Measurements from ENCODE around the gene ALPL. TPM values are rescaled to one million over a fixed set of nuclear protein-coding genes. Genes with fewer than 3 reads are reported as not detected.

ALPL gene
- polyA plus RNA-seq, 1 donor (not counting 4 experiments of a cell fraction or from before 2014, with no cell fraction given): not detected

- Histone ChIP-seq H3K4me1 (ENCODE audit: control insufficient read depth, extremely low read depth, insufficient read depth, low read length) (no peaks in the 10 kb centered on the region), H3K4me3 (ENCODE audit: control insufficient read depth in 2 of 3, extremely low read depth in 1 of 3, insufficient read depth in 2 of 3, low read depth in 1 of 3, low read length in 3 of 3) (no peak overlapping the region), H3K4me2 (ENCODE audit: control insufficient read depth, extremely low read depth, insufficient read depth, low read depth, low read length) (no peak overlapping the region), H3K79me2 (ENCODE audit: control insufficient read depth, insufficient read depth, low read length) (no peaks in the 10 kb centered on the region), H3K36me3 (ENCODE audit: control insufficient read depth in 2 of 2, extremely low read depth in 1 of 2, insufficient read depth in 2 of 2, low read length in 2 of 2) (no peaks in the 10 kb centered on the region), H2AFZ (ENCODE audit: control insufficient read depth, low read length) (no peak overlapping the region), H3K27ac (ENCODE audit: control insufficient read depth, insufficient read depth, low read length) (no peak overlapping the region), H3K27me3 (ENCODE audit: control insufficient read depth, extremely low read depth, insufficient read depth, low read length) (no peaks in the 10 kb centered on the region), H4K20me1 (ENCODE audit: control insufficient read depth, extremely low read depth, insufficient read depth, low read length) (peaks cover 2% of the 10 kb centered on the region), H3K9ac (ENCODE audit: control insufficient read depth, extremely low read depth, insufficient read depth, low read length) (no peak overlapping the region), H3K9me3 (ENCODE audit: control insufficient read depth, low read depth, low read length) (no peaks in the 10 kb centered on the region), H3K9me1 (ENCODE audit: control insufficient read depth, extremely low read depth, insufficient read depth, low read length) (no peaks in the 10 kb centered on the region)
- DNase-seq (ENCODE audit: low read depth, low spot score): no peak
- dilution Hi-C loops (cut with MboI; ENCODE audit: extremely low pct_ligation_motif_present, low sequenced_read_pairs): no loop called here
- no peak for FAIRE-seq
- TF ChIP-seq CTCF (optimal IDR thresholded peaks at IDR 0.05 in 1 of 3, IDR thresholded peaks at IDR 0.05 in 1 of 3, conservative IDR thresholded peaks at IDR 0.05 in 1 of 3; ENCODE audit: extremely low read depth in 1 of 3, insufficient read depth in 2 of 3, low read length in 3 of 3) (no peak), EZH2 (IDR thresholded peaks at IDR 0.05; ENCODE audit: low read length) (no peak)
Observed at GRCh38 chr1:21594501-21594900, 85.3 kb downstream of the ALPL start.

- no peaks in the 10 kb centered on the region for H3K36me3 ChIP-seq (ENCODE audit: control insufficient read depth in 2 of 2, extremely low read depth in 1 of 2, insufficient read depth in 2 of 2, low read length in 2 of 2)
- peaks cover 2% of the 10 kb centered on the region for H4K20me1 ChIP-seq (ENCODE audit: control insufficient read depth, extremely low read depth, insufficient read depth, low read length)
- H3K4me2 ChIP-seq (ENCODE audit: control insufficient read depth, extremely low read depth, insufficient read depth, low read depth, low read length): no peak overlapping the region
- H3K4me1 ChIP-seq (ENCODE audit: control insufficient read depth, extremely low read depth, insufficient read depth, low read length): no peaks in the 10 kb centered on the region
- H3K27me3 ChIP-seq (ENCODE audit: control insufficient read depth, extremely low read depth, insufficient read depth, low read length): peaks cover 2% of the 10 kb centered on the region
- H3K9me1 ChIP-seq (ENCODE audit: control insufficient read depth, extremely low read depth, insufficient read depth, low read length): no peaks in the 10 kb centered on the region
- no peaks in the 10 kb centered on the region for H3K9me3 ChIP-seq (ENCODE audit: control insufficient read depth, low read depth, low read length)
- DNase-seq (ENCODE audit: low read depth, low spot score) (no peak), FAIRE-seq (no peak)
- H3K9ac ChIP-seq (ENCODE audit: control insufficient read depth, extremely low read depth, insufficient read depth, low read length): no peak overlapping the region
- no peak overlapping the region for H2AFZ ChIP-seq (ENCODE audit: control insufficient read depth, low read length)
- H3K4me3 ChIP-seq (ENCODE audit: control insufficient read depth in 2 of 3, extremely low read depth in 1 of 3, insufficient read depth in 2 of 3, low read depth in 1 of 3, low read length in 3 of 3): no peak overlapping the region
- dilution Hi-C loops (cut with MboI; ENCODE audit: extremely low pct_ligation_motif_present, low sequenced_read_pairs): no loop called here
- no peak overlapping the region for H3K27ac ChIP-seq (ENCODE audit: control insufficient read depth, insufficient read depth, low read length)
- H3K79me2 ChIP-seq (ENCODE audit: control insufficient read depth, insufficient read depth, low read length): no peaks in the 10 kb centered on the region
- TF ChIP-seq CTCF (optimal IDR thresholded peaks at IDR 0.05 in 1 of 3, IDR thresholded peaks at IDR 0.05 in 1 of 3, conservative IDR thresholded peaks at IDR 0.05 in 1 of 3; ENCODE audit: extremely low read depth in 1 of 3, insufficient read depth in 2 of 3, low read length in 3 of 3) (peak; percentile 73 to 75 (median 73)), EZH2 (IDR thresholded peaks at IDR 0.05; ENCODE audit: low read length) (no peak)
Observed at GRCh38 chr1:21594935-21595897, 86.0 kb downstream of the ALPL start.
